ENCODE data around the gene TANGO6. TPM values are rescaled to one million over a fixed set of nuclear protein-coding genes. Genes with fewer than 3 reads are reported as not detected.
"Not testable (repeated sequence)": the region's sequence is repeated elsewhere in the genome, so short reads cannot be mapped to it uniquely, and the experiment has no call there.

TANGO6 gene
- total RNA-seq, 2 donors from 2014 or later = 8.1 to 9.0 TPM

- ATAC-seq (no peak), DNase-seq (no peak)
- intact Hi-C loops (cut with DNase I, micrococcal nuclease) = no loop called here
These were observed 275.7 kb downstream of the TANGO6 start for GRCh38 chr16:69118994-69119393.

DNA sequence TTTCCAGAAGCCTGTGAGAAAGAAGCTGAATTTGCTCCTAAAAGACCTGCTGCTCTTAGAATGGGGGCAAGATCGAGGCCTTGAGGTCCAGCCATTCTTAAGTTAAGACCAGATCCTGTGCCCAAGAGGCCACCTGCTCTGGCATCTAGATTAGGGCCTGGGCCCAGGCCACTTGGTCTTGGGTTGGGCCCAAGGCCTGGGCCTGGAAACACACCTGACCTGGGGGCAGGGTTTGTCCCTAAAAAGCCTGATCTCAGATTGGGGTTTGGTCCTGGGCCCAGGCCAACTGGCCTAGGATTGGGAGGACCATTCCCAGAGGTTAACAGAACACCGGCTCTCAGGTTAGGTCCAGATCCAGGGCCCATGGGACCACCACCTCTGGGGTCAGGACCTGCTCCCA is 276.2 kb downstream of the TANGO6 start:
- intact Hi-C loops (cut with DNase I, micrococcal nuclease) = no loop called here
- DNase-seq (no peak), ATAC-seq (no peak)

DNA sequence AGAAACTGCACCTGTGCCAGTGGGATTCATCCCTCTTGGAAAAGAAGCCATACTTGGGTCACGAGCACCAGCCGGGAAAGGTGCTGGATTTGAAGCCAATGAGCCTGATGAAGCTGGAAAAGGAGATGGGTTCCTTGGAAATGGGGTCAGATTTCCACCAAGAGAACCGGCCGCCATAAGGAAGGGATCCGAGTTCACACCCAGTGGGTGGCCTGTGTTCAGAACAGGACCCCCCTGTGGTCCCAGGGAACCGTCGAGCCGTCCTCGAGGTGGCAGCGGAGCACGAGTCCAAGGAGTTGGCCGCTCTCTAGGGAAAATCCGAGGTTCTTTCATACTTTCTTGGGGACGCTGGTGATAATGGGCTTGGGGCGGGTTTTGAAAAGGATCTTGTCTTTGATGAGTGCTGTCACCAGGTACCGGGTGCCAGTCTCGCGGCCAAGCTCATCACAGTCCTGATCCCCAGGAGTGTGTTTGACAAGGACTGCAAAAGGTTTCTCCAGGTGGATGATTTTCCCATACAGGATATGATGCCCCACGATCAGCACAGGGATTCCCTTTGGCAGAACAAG is 276.8 kb downstream of the TANGO6 start:
- intact Hi-C loops (cut with DNase I, micrococcal nuclease) = loop anchor here in 1 of 2 donors (5.0 to 10.0 kb wide), 4 partner anchors 215 to 595 kb away; no protein-coding TSS in a partner anchor
- ATAC-seq = no peak
- DNase-seq = no peak

GRCh38 chr16:69123910-69124309 is 280.6 kb downstream of the TANGO6 start:
- DNase-seq (peak in 1 of 2 donors; percentile 74), ATAC-seq (peak; percentile 75)
- intact Hi-C loops (cut with DNase I, micrococcal nuclease) = loop anchor here in 1 of 2 donors (5.0 to 10.0 kb wide), 4 partner anchors 219 to 599 kb away; no protein-coding TSS in a partner anchor

DNA sequence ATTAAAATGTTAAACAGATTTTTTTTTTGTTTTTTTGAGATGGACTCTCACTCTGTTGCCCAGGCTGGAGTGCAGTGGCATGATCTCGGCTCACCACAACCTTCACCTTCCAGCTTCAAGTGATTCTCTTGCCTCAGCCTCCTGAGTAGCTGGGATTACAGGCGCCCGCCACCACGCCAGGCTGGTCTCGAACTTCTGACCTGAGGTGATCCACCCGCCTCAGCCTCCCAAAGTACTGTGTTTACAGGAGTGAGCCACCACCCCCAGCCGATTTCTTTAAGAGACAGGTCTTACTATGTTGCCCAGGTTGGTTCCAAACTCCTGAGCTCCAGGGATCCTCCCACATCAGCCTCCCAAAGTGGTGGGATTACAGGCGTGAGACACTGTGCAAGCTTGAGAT is 281.1 kb downstream of the TANGO6 start:
- intact Hi-C loops (cut with DNase I, micrococcal nuclease) = loop anchor here in 1 of 2 donors (5.0 to 10.0 kb wide), 4 partner anchors 220 to 600 kb away; no protein-coding TSS in a partner anchor
- not testable (repeated sequence) for ATAC-seq, DNase-seq

DNA sequence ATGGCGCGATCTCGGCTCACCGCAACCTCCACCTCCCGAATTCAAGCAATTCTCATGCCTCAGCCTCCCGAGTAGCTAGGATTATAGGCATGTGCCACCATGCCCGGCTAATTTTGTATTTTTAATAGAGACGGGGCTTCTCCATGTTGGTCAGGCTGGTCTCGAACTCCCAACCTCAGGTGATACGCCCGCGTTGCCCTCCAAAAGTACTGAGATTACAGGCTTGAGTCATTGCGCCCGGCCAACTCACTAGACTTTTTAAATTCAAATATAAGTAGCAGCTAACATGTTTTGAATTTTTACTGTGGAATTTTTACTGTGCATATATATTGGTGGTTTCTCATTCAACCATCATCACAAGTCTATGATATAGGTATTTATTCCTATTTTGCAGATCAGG is 281.6 kb downstream of the TANGO6 start:
- not testable (repeated sequence) for DNase-seq, ATAC-seq
- intact Hi-C loops (cut with DNase I, micrococcal nuclease) = loop anchor here in 1 of 2 donors (5.0 to 10.0 kb wide), 4 partner anchors 220 to 600 kb away; no protein-coding TSS in a partner anchor

GRCh38 chr16:69126221-69126620 is 282.9 kb downstream of the TANGO6 start:
- no peak for ATAC-seq
- intact Hi-C loops (cut with DNase I, micrococcal nuclease) = loop anchor here in 1 of 2 donors (10.0 kb wide), 3 partner anchors 221 to 601 kb away; no protein-coding TSS in a partner anchor
- no peak for DNase-seq

GRCh38 chr16:69126801-69127200 is 283.5 kb downstream of the TANGO6 start:
- not testable (repeated sequence) for ATAC-seq

GRCh38 chr16:69127966-69128510 is 284.7 kb downstream of the TANGO6 start:
- intact Hi-C loops (cut with DNase I, micrococcal nuclease) = loop anchor here in 1 of 2 donors (10.0 kb wide), 3 partner anchors 223 to 603 kb away; no protein-coding TSS in a partner anchor
- no peak for DNase-seq

More at GRCh38 chr16:69126801-69127200, 283.5 kb downstream of the TANGO6 start:
- not testable (repeated sequence) for DNase-seq
- intact Hi-C loops (cut with DNase I, micrococcal nuclease) = loop anchor here in 1 of 2 donors (10.0 kb wide), 3 partner anchors 222 to 602 kb away; no protein-coding TSS in a partner anchor

GRCh38 chr16:69130461-69130860 is 287.1 kb downstream of the TANGO6 start:
- no peak for ATAC-seq
- intact Hi-C loops (cut with DNase I, micrococcal nuclease) = no loop called here

More at GRCh38 chr16:69127966-69128510, 284.7 kb downstream of the TANGO6 start:
- ATAC-seq = no peak

GRCh38 chr16:69131167-69131838 is 288.0 kb downstream of the TANGO6 start:
- intact Hi-C loops (cut with DNase I, micrococcal nuclease) = no loop called here
- DNase-seq (peak in 1 of 2 donors; percentile 22), ATAC-seq (peak; percentile 12)

More at GRCh38 chr16:69130461-69130860, 287.1 kb downstream of the TANGO6 start:
- DNase-seq = no peak

DNA sequence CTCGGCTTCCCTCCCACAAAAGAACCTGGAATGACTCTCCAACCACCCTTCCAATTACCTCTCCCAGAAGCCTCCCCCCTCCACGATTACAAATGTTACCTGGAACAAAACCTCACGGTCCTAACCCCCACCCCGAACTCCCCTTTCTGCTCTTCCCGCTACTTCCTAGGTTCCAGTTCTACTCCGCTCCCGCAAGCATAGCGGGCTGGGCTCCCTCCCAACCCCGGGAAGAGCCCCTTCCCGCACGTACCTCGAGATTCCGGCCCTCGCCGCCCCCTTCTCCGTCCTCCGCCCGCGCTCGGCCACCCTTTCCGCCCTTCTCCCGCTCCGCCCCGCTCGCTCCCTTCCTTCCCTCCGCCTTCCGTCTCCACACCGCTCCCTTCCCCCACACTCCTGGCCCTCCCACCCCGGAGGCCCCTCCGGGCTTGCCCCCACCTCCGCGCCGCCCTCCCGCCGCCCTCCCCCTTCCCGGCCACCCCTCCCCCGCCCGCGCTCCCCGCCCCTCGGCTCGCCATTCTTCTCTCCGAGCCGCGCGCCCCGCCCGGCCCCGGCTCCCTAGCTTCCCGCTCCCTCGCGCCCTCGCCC is 288.6 kb downstream of the TANGO6 start:
- ATAC-seq (peak; percentile 77), DNase-seq (peak; percentile 83 to 88)
- intact Hi-C loops (cut with DNase I, micrococcal nuclease) = no loop called here

- DNase-seq (peak; percentile 84 to 91), ATAC-seq (peak; percentile 91)
- intact Hi-C loops (cut with DNase I, micrococcal nuclease) = no loop called here
These were observed 289.3 kb downstream of the TANGO6 start, which contains the start of the genes CHTF8 and UTP4 for GRCh38 chr16:69132424-69133252. CHTF8 (minus strand) TSS chr16:69132588; CDS start chr16:69121458, 11,130 bp downstream. UTP4 (plus strand) TSS chr16:69132649; CDS start chr16:69133460, 811 bp downstream.

GRCh38 chr16:69133373-69133954 is 290.1 kb downstream of the TANGO6 start:
- DNase-seq (no peak), ATAC-seq (no peak)
- intact Hi-C loops (cut with DNase I, micrococcal nuclease) = no loop called here
